OCI-LY3 (cell line): ENCODE results near the gene DNAI1.

Experiments used
- EZH2phosphoT487 ChIP-seq: fragments of 200-600 bp; shearing (Covaris generic); IDR thresholded peaks from 2 replicates; pipeline ENCODE4 v1.6.1; 2018; ENCODE audit warnings: antibody characterized with exemption, mixed run types, low read depth
- TF ChIP-seq, protein P1 (sequence below): fragments of 200-600, 300-600 bp; sonication (generic); IDR thresholded peaks from 2 replicates; pipeline ENCODE4 v1.5.1; 2014; ENCODE audit warnings: antibody characterized with exemption, low read length, low read depth

GRCh38 chr9:34464571-34464970 lies 6.0 kb downstream of the DNAI1 start:
- TF ChIP-seq, protein P1, sequence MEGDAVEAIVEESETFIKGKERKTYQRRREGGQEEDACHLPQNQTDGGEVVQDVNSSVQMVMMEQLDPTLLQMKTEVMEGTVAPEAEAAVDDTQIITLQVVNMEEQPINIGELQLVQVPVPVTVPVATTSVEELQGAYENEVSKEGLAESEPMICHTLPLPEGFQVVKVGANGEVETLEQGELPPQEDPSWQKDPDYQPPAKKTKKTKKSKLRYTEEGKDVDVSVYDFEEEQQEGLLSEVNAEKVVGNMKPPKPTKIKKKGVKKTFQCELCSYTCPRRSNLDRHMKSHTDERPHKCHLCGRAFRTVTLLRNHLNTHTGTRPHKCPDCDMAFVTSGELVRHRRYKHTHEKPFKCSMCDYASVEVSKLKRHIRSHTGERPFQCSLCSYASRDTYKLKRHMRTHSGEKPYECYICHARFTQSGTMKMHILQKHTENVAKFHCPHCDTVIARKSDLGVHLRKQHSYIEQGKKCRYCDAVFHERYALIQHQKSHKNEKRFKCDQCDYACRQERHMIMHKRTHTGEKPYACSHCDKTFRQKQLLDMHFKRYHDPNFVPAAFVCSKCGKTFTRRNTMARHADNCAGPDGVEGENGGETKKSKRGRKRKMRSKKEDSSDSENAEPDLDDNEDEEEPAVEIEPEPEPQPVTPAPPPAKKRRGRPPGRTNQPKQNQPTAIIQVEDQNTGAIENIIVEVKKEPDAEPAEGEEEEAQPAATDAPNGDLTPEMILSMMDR: no peak
- no peak for TF ChIP-seq EZH2phosphoT487
